NCI-H345 treated with DMSO at 0.1 percent for 48 hours (cell line): ENCODE data around the gene DPEP3.
"Not testable (repeated sequence)": the region's sequence is repeated elsewhere in the genome, so short reads cannot be mapped to it uniquely, and the experiment has no call there.

Experiments
- DNase-seq: peaks from one replicate; lab custom pipeline; 2025; ENCODE audit not compliant: unreplicated experiment; lab: John Stamatoyannopoulos, UW

Gene DPEP3

GRCh38 chr16:67993207-67994039 lies 13.1 kb upstream of the DPEP3 start:
- DNase-seq, result peak; percentile 16

GRCh38 chr16:67992661-67993206 lies 12.4 kb upstream of the DPEP3 start:
- no peak for DNase-seq

GRCh38 chr16:67990018-67990386 lies 9.7 kb upstream of the DPEP3 start:
- no peak for DNase-seq

DNA sequence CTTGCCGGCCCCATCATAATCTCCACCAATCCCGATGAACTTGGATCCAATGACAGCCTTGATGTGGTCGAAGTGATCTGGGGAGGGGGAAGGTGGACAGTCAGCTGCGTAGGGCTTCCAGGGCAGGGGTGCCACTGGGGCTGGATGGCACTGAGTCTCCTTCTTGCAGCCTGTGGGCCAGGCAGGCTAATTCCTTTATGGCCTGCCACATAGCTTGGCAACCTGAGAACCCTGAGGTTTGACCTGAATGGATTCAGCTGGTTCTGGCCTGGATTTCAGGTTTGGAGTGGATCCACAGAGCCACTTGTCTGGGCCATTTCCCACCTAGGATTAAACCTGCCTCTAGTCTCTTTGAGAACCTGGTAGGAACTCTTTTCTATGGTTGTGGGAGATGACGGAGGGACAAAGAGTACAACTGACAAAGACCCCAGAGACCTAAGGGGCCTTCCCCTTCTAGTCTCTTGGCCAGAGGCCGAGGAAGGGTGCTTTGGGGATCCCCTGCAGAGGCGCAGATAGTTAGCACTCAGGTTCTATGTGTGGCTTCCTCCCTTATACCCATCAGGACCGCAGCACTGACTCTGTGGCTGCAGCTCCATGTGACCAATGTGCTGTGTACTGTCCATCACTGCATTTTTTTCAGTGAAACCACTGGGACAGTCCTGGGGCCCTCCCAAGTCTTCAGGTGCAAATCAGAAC lies 9.2 kb upstream of the DPEP3 start:
- no peak for DNase-seq

- DNase-seq, result no peak
Observed at GRCh38 chr16:67988675-67989074, 8.4 kb upstream of the DPEP3 start.

GRCh38 chr16:67987460-67988160 lies 7.3 kb upstream of the DPEP3 start:
- no peak for DNase-seq

DNA sequence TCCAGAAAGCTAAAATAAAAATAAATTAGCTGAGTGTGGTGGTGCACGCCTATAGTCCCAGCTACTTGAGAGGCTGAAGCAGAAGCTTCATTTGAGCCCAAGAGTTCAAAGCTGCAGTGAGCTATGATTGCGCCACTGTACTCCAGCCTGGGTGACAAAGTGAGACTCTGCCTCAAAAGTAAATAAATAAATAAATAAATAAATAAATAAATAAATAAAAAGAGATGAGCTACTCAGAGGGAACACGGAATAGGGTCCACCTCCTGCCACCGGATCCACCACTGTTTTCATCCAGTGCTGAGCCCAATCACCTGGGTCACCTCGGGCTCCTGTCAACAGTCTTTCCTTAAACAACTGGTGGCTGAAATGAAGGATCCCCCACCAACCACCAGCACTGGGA lies 6.7 kb upstream of the DPEP3 start:
- DNase-seq, result no peak

DNA sequence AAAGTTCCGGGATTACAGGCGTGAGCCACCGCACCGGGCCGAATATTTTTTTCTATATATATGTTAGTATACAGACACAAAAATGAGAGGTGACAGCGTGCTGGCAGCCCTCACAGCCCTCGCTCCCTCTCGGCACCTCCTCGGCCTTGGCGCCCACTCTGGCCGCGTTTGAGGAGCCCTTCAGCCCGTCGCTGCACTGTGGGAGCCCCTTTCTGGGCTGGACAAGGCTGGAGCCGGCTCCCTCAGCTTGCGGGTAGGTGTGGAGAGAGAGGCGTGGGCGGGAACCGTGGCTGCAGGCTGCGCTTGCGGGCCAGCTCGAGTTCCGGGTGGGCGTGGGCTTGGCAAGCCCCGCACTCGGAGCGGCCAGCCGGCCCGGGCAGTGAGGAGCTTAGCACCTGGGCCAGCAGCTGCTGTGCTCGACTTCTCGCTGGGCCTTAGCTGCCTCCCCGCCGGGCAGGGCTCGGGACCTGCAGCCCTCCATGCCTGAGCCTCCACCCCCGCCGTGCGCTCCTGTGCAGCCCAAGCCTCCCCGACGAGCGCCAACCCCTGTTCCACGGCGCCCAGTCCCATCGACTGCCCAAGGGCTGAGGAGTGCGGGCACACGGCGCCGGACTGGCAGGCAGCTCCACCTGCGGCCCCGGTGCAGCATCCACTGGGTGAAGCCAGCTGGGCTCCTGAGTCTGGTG lies 1.9 kb upstream of the DPEP3 start:
- DNase-seq, result no peak

DNA sequence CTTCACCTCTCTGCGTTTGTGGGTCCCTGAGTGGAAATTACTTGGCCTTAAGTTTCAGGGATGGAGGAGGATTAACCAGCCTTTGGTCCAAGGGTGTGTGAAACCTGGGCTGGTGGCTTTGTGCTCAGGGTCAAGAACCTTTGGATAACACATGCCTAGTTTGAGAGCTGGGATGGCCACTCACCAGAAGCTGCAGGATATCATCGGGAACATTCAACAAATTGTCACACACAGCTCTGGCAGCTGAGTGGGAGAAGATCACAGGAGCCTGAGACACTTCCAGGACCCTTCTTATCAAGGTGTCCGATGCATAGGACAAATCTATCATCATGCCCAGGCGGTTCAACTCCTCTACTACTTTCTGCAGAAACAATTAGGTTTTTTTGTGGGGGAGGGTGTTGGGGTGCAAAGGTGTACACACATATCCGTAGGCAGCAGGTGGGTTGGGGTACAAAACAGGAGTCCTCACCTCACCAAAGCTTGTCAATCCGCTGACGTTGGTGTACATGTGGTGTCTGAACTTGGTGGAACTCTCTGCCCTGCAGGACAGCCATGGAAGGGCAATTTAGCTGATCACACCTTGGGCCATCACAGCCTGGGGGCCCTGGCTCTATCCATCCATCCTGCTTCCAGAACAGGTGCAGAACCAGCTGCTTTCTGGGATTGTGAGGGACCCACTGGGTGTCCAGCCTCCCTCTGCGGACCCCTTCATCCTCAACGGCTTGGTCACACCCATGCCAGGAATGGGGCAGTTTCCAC lies 2.7 kb downstream of the DPEP3 start:
- DNase-seq, result no peak

DNA sequence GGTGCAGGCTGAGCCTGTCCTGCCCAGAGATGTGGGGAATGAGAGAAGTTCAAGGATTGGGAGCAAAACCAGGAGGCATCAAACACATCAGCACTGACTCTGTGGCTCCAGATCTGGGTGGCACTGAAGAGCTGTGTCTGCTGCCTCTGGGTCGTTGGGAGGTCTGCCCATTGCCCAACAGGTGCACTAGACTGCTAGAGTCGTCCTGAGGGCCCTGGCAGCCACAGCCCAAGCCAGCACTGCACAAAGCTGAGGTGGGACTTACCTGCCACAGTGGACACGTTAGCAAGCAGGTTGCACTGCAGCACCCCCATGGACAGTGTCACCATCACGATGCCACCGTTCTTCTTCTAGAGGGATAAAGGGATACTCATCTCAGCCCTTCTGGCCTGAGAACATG lies 3.3 kb downstream of the DPEP3 start:
- no peak for DNase-seq

DNA sequence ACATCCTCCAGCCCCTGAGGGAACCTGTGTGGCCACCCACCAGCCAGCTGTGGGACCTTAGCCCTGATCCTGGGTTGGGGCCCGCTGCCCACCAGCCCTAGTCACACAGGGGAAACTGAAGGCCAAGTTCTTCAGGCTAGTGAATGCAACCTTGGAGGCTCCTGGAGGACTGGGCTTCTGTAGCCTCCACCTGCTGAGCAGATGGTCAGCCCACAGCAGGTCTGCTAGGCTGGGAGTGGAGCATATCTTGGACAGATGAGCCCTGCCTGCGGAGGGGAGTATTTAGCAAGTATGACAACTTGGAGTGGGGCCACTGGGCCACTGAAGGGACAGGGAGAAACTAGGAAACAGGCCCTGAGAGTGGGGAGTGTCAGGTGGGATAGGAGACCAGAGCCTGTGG lies 4.1 kb downstream of the DPEP3 start:
- no peak for DNase-seq

GRCh38 chr16:67975321-67976105 lies 4.8 kb downstream of the DPEP3 start:
- no peak for DNase-seq

- not testable (repeated sequence) for DNase-seq
Observed at GRCh38 chr16:67972285-67972684, 8.0 kb downstream of the DPEP3 start.

- no peak for DNase-seq
Observed at GRCh38 chr16:67971111-67971510, 9.2 kb downstream of the DPEP3 start.

DNA sequence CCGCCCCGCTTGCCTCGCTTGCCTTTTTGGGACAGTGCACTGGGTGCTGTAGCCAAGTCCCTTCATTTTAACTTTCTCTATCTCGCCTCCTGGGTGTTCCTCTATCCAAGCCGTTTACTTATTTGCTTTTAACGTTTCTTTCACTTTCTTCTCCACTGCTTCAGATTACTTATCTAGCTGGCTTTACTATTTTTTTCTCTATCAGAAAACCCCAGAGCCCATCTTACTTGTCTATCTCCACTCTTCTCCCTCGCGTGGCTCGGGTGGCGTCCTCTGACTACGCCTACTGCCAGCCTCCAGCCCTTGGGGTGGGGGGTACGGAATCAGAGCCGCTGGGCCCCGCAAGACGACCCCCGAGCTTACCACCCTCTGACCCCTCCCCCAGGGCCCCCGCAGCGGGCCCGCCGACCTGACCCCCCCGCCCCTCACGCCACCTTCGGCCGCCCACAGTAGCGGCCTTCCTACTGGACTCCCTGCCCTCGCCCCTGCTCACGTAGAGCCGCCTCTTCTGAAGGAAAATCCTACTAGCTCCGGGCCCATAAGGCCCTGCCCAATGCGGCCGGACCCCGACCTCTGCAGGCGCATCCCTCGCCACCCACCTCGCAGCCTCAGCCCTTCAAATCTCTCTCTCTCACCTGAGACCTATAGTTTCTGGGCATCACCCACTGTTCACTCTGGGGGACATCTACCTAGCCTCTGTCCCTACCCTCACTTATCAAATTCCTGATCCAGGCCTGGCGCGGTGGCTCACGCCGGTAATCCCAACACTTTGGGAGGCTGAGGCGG lies 10.9 kb downstream of the DPEP3 start:
- DNase-seq, result no peak

- DNase-seq, result no peak
Observed at GRCh38 chr16:67968400-67969253, 11.7 kb downstream of the DPEP3 start, which contains the start of gene SLC12A4. Gene SLC12A4, minus strand, starts transcription at chr16:67968637. Its CDS starts 84 bp downstream, at chr16:67968553.

DNA sequence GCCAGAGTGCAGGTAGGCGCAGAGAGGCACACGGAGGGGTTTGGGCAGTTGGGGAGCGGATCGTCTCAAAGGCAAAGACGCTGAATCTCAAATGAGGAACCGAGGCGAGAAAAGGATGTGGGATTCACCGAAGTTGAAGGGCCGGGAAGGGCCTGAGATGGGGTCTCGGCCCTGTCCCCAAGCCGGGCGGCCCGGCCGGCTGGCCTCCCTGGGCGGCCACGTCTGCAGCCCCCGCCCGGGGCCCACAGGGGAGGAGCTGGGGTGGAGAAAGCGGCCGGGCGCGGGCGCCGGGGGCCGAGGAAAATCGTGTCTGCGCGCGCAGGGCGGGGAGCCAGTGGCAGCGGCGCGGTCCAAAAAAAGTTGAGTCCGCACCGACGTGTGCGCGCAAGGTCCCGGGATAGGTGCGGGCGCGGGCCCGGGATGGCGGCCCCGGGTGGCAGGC lies 12.3 kb downstream of the DPEP3 start:
- no peak for DNase-seq
